Parathyroid adenoma (tissue), 2 donors: ENCODE measurements around the gene FBXO36.

Experiments used
- H2AFZ ChIP-seq: fragments of 300-600 bp; sonication (generic); one replicate; pipeline ENCODE4 v1.7.0; 2017; ENCODE audit warnings: antibody characterized with exemption, mild to moderate bottlenecking
- H3K27ac ChIP-seq: fragments of 300-600 bp; sonication (generic); one replicate; pipeline ENCODE4 v1.7.0; 2017
- H3K27me3 ChIP-seq: fragments of 300-600 bp; sonication (generic); one replicate; pipeline ENCODE4 v1.7.0; 2017; ENCODE audit warnings: low read length; ENCODE audit not compliant: control insufficient read depth, insufficient read depth
- H3K36me3 ChIP-seq: fragments of 300-600 bp; sonication (generic); one replicate; pipeline ENCODE4 v1.7.0; 2017; ENCODE audit warnings: low read length; ENCODE audit not compliant: control insufficient read depth, insufficient read depth
- H3K4me1 ChIP-seq: fragments of 300-600 bp; sonication (generic); one replicate; pipeline ENCODE4 v1.7.0; 2017; ENCODE audit warnings: control low read depth
- H3K4me2 ChIP-seq: fragments of 300-600 bp; sonication (generic); one replicate; pipeline ENCODE4 v1.7.0; 2017; ENCODE audit warnings: low read length
- H3K4me3 ChIP-seq: fragments of 300-600 bp; sonication (generic); one replicate; pipeline ENCODE4 v1.7.0; 2017; ENCODE audit warnings: low read depth, low read length
- H3K79me2 ChIP-seq: fragments of 300-600 bp; sonication (generic); one replicate; pipeline ENCODE4 v1.7.0; 2017; ENCODE audit warnings: control low read depth
- H3K9ac ChIP-seq: fragments of 300-600 bp; sonication (generic); one replicate; pipeline ENCODE4 v1.7.0; 2017; ENCODE audit warnings: mild to moderate bottlenecking
- H3K9me3 ChIP-seq: fragments of 300-600 bp; sonication (generic); one replicate; pipeline ENCODE4 v1.7.0; 2017; ENCODE audit warnings: low read length; ENCODE audit not compliant: control insufficient read depth
- TF ChIP-seq, protein P1 (sequence below): fragments of 300-600 bp; sonication (generic); IDR thresholded peaks from one replicate; pipeline ENCODE4 v1.7.0; 2017; ENCODE audit warnings: antibody characterized with exemption, mild to moderate bottlenecking
- donor health status: primary hyperparathyroidism.

FBXO36 gene, protein sequence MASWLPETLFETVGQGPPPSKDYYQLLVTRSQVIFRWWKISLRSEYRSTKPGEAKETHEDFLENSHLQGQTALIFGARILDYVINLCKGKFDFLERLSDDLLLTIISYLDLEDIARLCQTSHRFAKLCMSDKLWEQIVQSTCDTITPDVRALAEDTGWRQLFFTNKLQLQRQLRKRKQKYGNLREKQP

DNA sequence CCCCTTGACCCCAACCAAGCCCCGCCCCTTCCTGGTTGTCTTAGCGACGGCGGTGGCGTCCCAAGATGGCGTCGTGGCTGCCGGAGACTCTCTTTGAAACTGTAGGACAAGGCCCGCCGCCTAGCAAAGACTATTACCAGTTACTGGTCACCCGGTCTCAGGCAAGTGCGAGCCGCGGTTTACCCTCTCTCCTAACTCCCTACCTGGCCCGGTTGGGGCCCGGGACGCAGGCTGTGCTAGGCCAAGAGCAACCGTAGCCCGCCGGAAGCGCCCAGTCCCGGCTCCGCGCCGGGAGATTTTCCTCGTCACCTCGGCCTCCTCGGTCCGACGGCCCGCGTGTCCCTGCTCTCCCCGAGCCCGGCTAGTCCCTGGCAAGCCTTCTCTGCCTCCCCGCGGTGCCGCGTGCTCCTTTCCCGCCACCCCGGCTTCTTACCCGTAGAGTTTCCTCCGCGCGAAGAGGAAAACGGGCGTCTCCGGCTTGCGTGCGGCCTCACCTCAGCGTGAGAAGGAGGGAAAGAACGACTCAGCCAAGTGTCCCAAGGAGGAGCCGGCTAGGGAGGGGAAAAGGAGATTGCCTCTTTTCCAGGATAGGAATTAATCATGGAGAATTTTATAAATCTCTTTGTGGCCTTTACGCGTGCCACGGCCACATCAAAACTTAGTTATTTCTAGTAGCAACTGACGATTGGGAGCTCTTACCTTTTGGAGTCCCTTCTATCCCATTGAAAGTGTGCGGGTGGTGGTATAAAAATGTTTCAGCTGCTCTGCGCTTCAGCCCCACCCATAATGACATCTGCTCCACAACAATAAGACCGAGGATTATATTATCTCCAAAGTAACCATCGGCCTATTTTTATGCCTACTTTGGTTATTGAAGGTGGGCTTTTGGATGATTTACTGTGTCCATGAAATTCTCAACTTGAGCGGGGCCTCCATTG is at the start of gene FBXO36:
Gene FBXO36 (plus strand): TSS at position 55 of the 938 bp plus-strand sequence. CDS start 11 bp downstream, at position 66.
- H2AFZ ChIP-seq: peak within 1 kb of the TSS; percentile 88
- no peaks in the 10 kb centered on the region for H3K27me3 ChIP-seq
- H3K79me2 ChIP-seq: peaks cover 14% of the 10 kb centered on the region
- H3K36me3 ChIP-seq: no peaks in the 10 kb centered on the region
- peak within 1 kb of the TSS; percentile 92 for H3K4me3 ChIP-seq
- H3K4me1 ChIP-seq: peaks cover 3% of the 10 kb centered on the region
- H3K27ac ChIP-seq: peak within 1 kb of the TSS; percentile 98
- H3K9me3 ChIP-seq: no peaks in the 10 kb centered on the region
- TF ChIP-seq, protein P1, sequence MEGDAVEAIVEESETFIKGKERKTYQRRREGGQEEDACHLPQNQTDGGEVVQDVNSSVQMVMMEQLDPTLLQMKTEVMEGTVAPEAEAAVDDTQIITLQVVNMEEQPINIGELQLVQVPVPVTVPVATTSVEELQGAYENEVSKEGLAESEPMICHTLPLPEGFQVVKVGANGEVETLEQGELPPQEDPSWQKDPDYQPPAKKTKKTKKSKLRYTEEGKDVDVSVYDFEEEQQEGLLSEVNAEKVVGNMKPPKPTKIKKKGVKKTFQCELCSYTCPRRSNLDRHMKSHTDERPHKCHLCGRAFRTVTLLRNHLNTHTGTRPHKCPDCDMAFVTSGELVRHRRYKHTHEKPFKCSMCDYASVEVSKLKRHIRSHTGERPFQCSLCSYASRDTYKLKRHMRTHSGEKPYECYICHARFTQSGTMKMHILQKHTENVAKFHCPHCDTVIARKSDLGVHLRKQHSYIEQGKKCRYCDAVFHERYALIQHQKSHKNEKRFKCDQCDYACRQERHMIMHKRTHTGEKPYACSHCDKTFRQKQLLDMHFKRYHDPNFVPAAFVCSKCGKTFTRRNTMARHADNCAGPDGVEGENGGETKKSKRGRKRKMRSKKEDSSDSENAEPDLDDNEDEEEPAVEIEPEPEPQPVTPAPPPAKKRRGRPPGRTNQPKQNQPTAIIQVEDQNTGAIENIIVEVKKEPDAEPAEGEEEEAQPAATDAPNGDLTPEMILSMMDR: peak; percentile 12
- H3K9ac ChIP-seq: peak within 1 kb of the TSS; percentile 92
- peak within 1 kb of the TSS; percentile 98 for H3K4me2 ChIP-seq

DNA sequence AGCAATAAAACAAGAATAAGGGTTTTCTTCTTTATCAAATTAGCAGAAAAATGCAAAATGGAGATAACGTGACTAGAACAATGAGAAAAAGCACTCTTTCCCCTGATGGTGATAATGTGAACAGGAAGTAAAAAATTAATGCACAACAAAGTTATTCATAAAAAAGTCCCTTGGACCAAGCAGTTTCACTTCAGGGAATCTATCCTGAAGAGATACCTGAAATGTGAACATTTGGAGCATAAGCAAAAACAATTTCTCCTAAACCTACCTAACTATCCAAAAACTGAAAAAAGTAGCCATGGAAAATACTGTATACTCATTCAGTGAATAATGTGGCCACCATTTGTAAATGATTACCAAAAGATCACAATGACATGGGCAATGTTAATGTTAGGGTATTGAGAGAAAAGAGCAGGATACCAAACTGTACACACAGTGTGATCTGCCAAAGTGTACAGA is 49.2 kb upstream of the FBXO36 start:
- Histone ChIP-seq H3K27ac (no peak overlapping the region), H2AFZ (no peak overlapping the region), H3K4me3 (no peak overlapping the region), H3K9ac (no peak overlapping the region), H3K36me3 (no peaks in the 10 kb centered on the region), H3K9me3 (no peaks in the 10 kb centered on the region), H3K4me2 (no peak overlapping the region), H3K79me2 (peaks cover 46% of the 10 kb centered on the region), H3K4me1 (no peaks in the 10 kb centered on the region), H3K27me3 (no peaks in the 10 kb centered on the region)
- TF ChIP-seq, protein P1: no peak

DNA sequence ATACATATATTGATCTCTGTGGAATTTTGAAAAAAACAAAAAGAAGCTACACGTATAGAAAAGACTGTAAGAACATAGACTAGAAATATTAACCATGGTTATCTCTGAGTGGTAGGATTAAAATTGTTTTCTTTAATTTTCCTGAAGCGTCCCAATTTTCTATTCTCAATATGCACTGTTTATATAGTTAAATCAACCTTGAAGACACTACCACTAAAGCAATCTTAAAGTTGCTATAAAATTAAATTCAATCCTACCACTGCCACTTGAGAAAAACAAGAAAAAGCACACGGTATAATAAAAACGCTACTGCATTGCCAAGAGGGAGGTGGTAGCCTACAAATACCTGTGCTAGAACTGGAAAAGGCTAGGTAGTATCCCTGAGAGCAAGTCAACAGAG is 47.7 kb upstream of the FBXO36 start:
- TF ChIP-seq, protein P1: no peak
- no peak overlapping the region for H3K9ac ChIP-seq

DNA sequence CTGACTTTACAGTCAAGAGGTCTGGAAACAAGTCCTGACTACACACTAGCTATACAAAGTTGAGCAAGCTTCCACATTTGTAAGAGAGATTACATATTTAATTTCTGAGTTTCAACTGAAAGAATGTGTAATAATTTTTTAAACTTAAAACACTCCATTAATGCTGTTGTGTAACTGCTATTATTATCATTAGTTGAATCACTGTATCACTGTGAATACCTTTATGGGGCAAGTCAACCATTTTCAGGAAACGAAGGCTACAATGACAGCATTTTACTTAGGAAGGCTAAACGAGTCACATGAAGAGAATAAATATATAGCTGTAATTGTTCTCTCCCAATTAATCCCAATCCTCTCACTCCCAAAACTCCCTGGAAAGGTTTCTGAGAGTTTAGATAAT is 46.8 kb upstream of the FBXO36 start:
- Histone ChIP-seq H3K27ac (no peak overlapping the region), H3K36me3 (no peaks in the 10 kb centered on the region), H3K4me3 (no peak overlapping the region), H3K4me1 (no peaks in the 10 kb centered on the region), H3K79me2 (peaks cover 42% of the 10 kb centered on the region), H3K9ac (no peak overlapping the region), H3K9me3 (no peaks in the 10 kb centered on the region), H3K4me2 (no peak overlapping the region), H2AFZ (no peak overlapping the region), H3K27me3 (no peaks in the 10 kb centered on the region)
- TF ChIP-seq, protein P1: no peak

More for the DNA sequence above, 47.7 kb upstream of the FBXO36 start:
- peaks cover 46% of the 10 kb centered on the region for H3K79me2 ChIP-seq
- H3K4me2 ChIP-seq: no peak overlapping the region
- no peaks in the 10 kb centered on the region for H3K27me3 ChIP-seq
- no peak overlapping the region for H3K27ac ChIP-seq
- no peaks in the 10 kb centered on the region for H3K36me3 ChIP-seq
- no peaks in the 10 kb centered on the region for H3K4me1 ChIP-seq
- no peaks in the 10 kb centered on the region for H3K9me3 ChIP-seq
- no peak overlapping the region for H3K4me3 ChIP-seq
- no peak overlapping the region for H2AFZ ChIP-seq
